ENCODE results near the gene ZMYND8.

DNA sequence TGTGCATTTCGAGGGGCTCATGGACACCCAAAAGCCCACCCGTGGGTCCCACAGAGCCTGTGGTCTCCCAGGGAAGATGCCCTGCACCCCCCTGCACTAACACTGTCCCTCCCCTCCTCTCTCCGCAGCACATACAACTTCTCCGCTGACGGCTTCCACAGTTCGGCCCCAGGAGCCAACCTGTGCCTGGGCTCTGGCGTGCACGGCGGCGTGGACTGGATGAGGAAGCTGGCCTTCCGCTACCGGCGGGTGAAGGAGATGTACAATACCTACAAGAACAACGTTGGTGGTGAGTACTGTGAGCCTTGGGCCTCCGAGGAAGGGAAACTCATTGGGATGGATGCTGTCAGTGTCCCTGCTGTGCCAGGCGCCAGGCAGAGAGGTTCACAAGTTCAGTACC, 183.9 kb downstream of the ZMYND8 start:
- TF ChIP-seq, protein P1, sequence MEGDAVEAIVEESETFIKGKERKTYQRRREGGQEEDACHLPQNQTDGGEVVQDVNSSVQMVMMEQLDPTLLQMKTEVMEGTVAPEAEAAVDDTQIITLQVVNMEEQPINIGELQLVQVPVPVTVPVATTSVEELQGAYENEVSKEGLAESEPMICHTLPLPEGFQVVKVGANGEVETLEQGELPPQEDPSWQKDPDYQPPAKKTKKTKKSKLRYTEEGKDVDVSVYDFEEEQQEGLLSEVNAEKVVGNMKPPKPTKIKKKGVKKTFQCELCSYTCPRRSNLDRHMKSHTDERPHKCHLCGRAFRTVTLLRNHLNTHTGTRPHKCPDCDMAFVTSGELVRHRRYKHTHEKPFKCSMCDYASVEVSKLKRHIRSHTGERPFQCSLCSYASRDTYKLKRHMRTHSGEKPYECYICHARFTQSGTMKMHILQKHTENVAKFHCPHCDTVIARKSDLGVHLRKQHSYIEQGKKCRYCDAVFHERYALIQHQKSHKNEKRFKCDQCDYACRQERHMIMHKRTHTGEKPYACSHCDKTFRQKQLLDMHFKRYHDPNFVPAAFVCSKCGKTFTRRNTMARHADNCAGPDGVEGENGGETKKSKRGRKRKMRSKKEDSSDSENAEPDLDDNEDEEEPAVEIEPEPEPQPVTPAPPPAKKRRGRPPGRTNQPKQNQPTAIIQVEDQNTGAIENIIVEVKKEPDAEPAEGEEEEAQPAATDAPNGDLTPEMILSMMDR (IDR thresholded peaks at IDR 0.05), result no peak
- TF ChIP-seq POLR2AphosphoS5 (IDR thresholded peaks at IDR 0.05) (no peak), POLR2A (IDR thresholded peaks at IDR 0.05) (no peak)
